ENCODE data around the gene MPP3. TPM values are rescaled to one million over a fixed set of nuclear protein-coding genes. Genes with fewer than 3 reads are reported as not detected.

MPP3 gene
- total RNA-seq, 3 donors from 2014 or later (not counting 1 experiment from before 2014, with no cell fraction given), result not detected

- Histone ChIP-seq H3K27ac (ENCODE audit: low read length) (no peak overlapping the region), H3K36me3 (ENCODE audit: control insufficient read depth, insufficient read depth, low read length) (no peaks in the 10 kb centered on the region), H3K9me3 (ENCODE audit: control insufficient read depth, insufficient read depth, low read length) (no peaks in the 10 kb centered on the region), H3K4me3 (ENCODE audit: low read length) (no peak overlapping the region), H3K27me3 (ENCODE audit: control insufficient read depth, insufficient read depth, low read length) (no peaks in the 10 kb centered on the region), H3K4me1 (ENCODE audit: control insufficient read depth, insufficient read depth, low read length) (no peaks in the 10 kb centered on the region)
- Mint-ChIP-seq H3K36me3 (no peaks in the 10 kb centered on the region), H3K4me1 (no peaks in the 10 kb centered on the region), H3K9me3 (no peaks in the 10 kb centered on the region), H3K27ac (no peak overlapping the region), H3K27me3 (ENCODE audit: low read depth in 2 of 2) (peaks cover 0 to 29% of the 10 kb centered on the region in 2 donors), H3K4me3 (no peak overlapping the region)
- DNase-seq (no peak), ATAC-seq (no peak)
- no peak for TF ChIP-seq CTCF (IDR thresholded peaks at IDR 0.05)
- intact Hi-C loops (cut with micrococcal nuclease), result no loop called here
- WGBS (ENCODE audit: insufficient coverage), result 61% methylated on average over 1 of the region's 1 CpG
These were observed 18.2 kb downstream of the MPP3 start for GRCh38 chr17:43814714-43815113.

GRCh38 chr17:43814026-43814425, 18.9 kb downstream of the MPP3 start:
- no peaks in the 10 kb centered on the region for H3K9me3 Mint-ChIP-seq
- no peak overlapping the region for H3K27ac ChIP-seq (ENCODE audit: low read length)
- H3K4me1 ChIP-seq (ENCODE audit: control insufficient read depth, insufficient read depth, low read length), result no peaks in the 10 kb centered on the region
- H3K27me3 Mint-ChIP-seq (ENCODE audit: low read depth in 2 of 2), result peaks cover 0 to 29% of the 10 kb centered on the region in 2 donors
- DNase-seq, result no peak
- no peak for TF ChIP-seq CTCF (IDR thresholded peaks at IDR 0.05)
- no peak overlapping the region for H3K27ac Mint-ChIP-seq
- H3K4me3 ChIP-seq (ENCODE audit: low read length), result no peak overlapping the region
- no peaks in the 10 kb centered on the region for H3K27me3 ChIP-seq (ENCODE audit: control insufficient read depth, insufficient read depth, low read length)
- no peaks in the 10 kb centered on the region for H3K36me3 ChIP-seq (ENCODE audit: control insufficient read depth, insufficient read depth, low read length)
- H3K9me3 ChIP-seq (ENCODE audit: control insufficient read depth, insufficient read depth, low read length), result no peaks in the 10 kb centered on the region
- H3K4me3 Mint-ChIP-seq, result no peak overlapping the region
- intact Hi-C loops (cut with micrococcal nuclease), result no loop called here
- H3K36me3 Mint-ChIP-seq, result no peaks in the 10 kb centered on the region
- ATAC-seq, result no peak
- H3K4me1 Mint-ChIP-seq, result no peaks in the 10 kb centered on the region
- WGBS (ENCODE audit: insufficient coverage), result 85% methylated on average over 12 of the region's 12 CpGs

- H3K4me3 Mint-ChIP-seq, result no peak overlapping the region
- intact Hi-C loops (cut with micrococcal nuclease), result no loop called here
- TF ChIP-seq CTCF (IDR thresholded peaks at IDR 0.05), result no peak
These were observed 19.6 kb downstream of the MPP3 start for GRCh38 chr17:43813386-43813785.

More at GRCh38 chr17:43813386-43813785, 19.6 kb downstream of the MPP3 start:
- Histone ChIP-seq H3K4me1 (ENCODE audit: control insufficient read depth, insufficient read depth, low read length) (no peaks in the 10 kb centered on the region), H3K4me3 (ENCODE audit: low read length) (no peak overlapping the region), H3K27me3 (ENCODE audit: control insufficient read depth, insufficient read depth, low read length) (no peaks in the 10 kb centered on the region), H3K9me3 (ENCODE audit: control insufficient read depth, insufficient read depth, low read length) (no peaks in the 10 kb centered on the region), H3K36me3 (ENCODE audit: control insufficient read depth, insufficient read depth, low read length) (no peaks in the 10 kb centered on the region), H3K27ac (ENCODE audit: low read length) (no peak overlapping the region)
- Mint-ChIP-seq H3K27me3 (ENCODE audit: low read depth in 2 of 2) (peaks cover 0 to 29% of the 10 kb centered on the region in 2 donors), H3K4me1 (no peaks in the 10 kb centered on the region), H3K27ac (no peak overlapping the region), H3K36me3 (no peaks in the 10 kb centered on the region), H3K9me3 (no peaks in the 10 kb centered on the region)
- WGBS (ENCODE audit: insufficient coverage), result 90% methylated on average over 3 of the region's 3 CpGs
- DNase-seq (no peak), ATAC-seq (no peak)
